ENCODE measurements around the gene CD79A. TPM values are rescaled to one million over a fixed set of nuclear protein-coding genes. Genes with fewer than 3 reads are reported as not detected.
A peak's percentile ranks its signal among the peaks of the same experiment; 100 is the strongest.
"Not testable (repeated sequence)": the region's sequence is repeated elsewhere in the genome, so short reads cannot be mapped to it uniquely, and the experiment has no call there.

Gene CD79A
- total and polyA plus RNA-seq, 2 donors: 31.4 to 74.4 TPM

- Histone ChIP-seq H3K36me3 (ENCODE audit: control insufficient read depth in 2 of 2, insufficient read depth in 2 of 2, low read length in 1 of 2) (peaks cover 60 to 79% of the 10 kb centered on the region in 2 donors), H3K4me3 (ENCODE audit: low read length in 2 of 2) (no peak overlapping the region), H3K4me1 (ENCODE audit: control insufficient read depth in 2 of 2, insufficient read depth in 2 of 2, low read length in 2 of 2) (peaks cover 14 to 70% of the 10 kb centered on the region in 2 donors), H3K27ac (ENCODE audit: low read depth in 1 of 2, low read length in 1 of 2) (no peak overlapping the region), H3K9me3 (ENCODE audit: control insufficient read depth in 2 of 2, insufficient read depth in 1 of 2, low read length in 1 of 2) (no peaks in the 10 kb centered on the region), H3K27me3 (ENCODE audit: control insufficient read depth in 2 of 2, insufficient read depth in 1 of 2, low read length in 1 of 2) (no peaks in the 10 kb centered on the region)
- DNase-seq (ENCODE audit: low read depth in 6 of 9, low spot score in 9 of 9): no peak
- 98% methylated on average over 12 of the region's 12 CpGs for WGBS
Measured at GRCh38 chr19:41868989-41869300, 8.1 kb upstream of the CD79A start.

GRCh38 chr19:41869374-41869955 is 7.6 kb upstream of the CD79A start:
- Histone ChIP-seq H3K27me3 (ENCODE audit: control insufficient read depth in 2 of 2, insufficient read depth in 1 of 2, low read length in 1 of 2) (no peaks in the 10 kb centered on the region), H3K9me3 (ENCODE audit: control insufficient read depth in 2 of 2, insufficient read depth in 1 of 2, low read length in 1 of 2) (no peaks in the 10 kb centered on the region), H3K4me1 (ENCODE audit: control insufficient read depth in 2 of 2, insufficient read depth in 2 of 2, low read length in 2 of 2) (peaks cover 17 to 75% of the 10 kb centered on the region in 2 donors), H3K4me3 (ENCODE audit: low read length in 2 of 2) (no peak overlapping the region), H3K36me3 (ENCODE audit: control insufficient read depth in 2 of 2, insufficient read depth in 2 of 2, low read length in 1 of 2) (peaks cover 55 to 74% of the 10 kb centered on the region in 2 donors), H3K27ac (ENCODE audit: low read depth in 1 of 2, low read length in 1 of 2) (peak overlapping the region; percentile 36 to 37)
- 89% methylated on average over 13 of the region's 13 CpGs for WGBS
- DNase-seq (ENCODE audit: low read depth in 6 of 9, low spot score in 9 of 9): no peak

DNA sequence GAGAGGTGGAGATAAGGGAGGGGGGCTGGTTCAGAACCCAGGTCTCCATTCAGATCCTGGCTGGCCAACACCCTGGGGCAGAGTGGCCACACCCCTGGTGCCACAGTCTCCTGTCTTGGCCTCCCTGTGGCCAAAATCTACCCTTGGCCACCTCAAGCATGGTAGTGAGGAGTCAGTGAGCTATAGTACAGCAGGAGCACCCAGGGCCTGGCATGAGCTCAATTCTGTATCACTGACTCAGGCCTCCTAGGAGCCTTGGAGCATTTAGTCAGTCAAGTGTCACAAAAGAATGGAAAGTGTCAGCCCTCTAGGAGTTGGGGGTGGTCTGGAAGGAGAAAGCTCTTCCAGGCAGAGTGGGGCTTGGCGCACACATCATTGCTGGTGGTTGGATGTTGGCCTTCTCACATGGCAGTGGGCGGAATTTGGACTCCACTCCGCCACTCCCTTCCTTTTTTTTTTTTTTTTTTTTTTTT is 6.6 kb upstream of the CD79A start:
- Histone ChIP-seq H3K4me3 (ENCODE audit: low read length in 2 of 2) (no peak overlapping the region), H3K9me3 (ENCODE audit: control insufficient read depth in 2 of 2, insufficient read depth in 1 of 2, low read length in 1 of 2) (no peaks in the 10 kb centered on the region), H3K36me3 (ENCODE audit: control insufficient read depth in 2 of 2, insufficient read depth in 2 of 2, low read length in 1 of 2) (peaks cover 45 to 64% of the 10 kb centered on the region in 2 donors), H3K27ac (ENCODE audit: low read depth in 1 of 2, low read length in 1 of 2) (peak overlapping the region; percentile 53 to 69), H3K4me1 (ENCODE audit: control insufficient read depth in 2 of 2, insufficient read depth in 2 of 2, low read length in 2 of 2) (peaks cover 21 to 85% of the 10 kb centered on the region in 2 donors), H3K27me3 (ENCODE audit: control insufficient read depth in 2 of 2, insufficient read depth in 1 of 2, low read length in 1 of 2) (no peaks in the 10 kb centered on the region)
- WGBS: 98% methylated on average over 3 of the region's 3 CpGs
- DNase-seq (ENCODE audit: low read depth in 6 of 9, low spot score in 9 of 9): no peak

GRCh38 chr19:41871573-41872383 is 5.3 kb upstream of the CD79A start:
- 24% methylated on average over 16 of the region's 16 CpGs for WGBS
- H3K4me1 ChIP-seq (ENCODE audit: control insufficient read depth in 2 of 2, insufficient read depth in 2 of 2, low read length in 2 of 2): peaks cover 34 to 93% of the 10 kb centered on the region in 2 donors
- peaks cover 36 to 57% of the 10 kb centered on the region in 2 donors for H3K36me3 ChIP-seq (ENCODE audit: control insufficient read depth in 2 of 2, insufficient read depth in 2 of 2, low read length in 1 of 2)

DNA sequence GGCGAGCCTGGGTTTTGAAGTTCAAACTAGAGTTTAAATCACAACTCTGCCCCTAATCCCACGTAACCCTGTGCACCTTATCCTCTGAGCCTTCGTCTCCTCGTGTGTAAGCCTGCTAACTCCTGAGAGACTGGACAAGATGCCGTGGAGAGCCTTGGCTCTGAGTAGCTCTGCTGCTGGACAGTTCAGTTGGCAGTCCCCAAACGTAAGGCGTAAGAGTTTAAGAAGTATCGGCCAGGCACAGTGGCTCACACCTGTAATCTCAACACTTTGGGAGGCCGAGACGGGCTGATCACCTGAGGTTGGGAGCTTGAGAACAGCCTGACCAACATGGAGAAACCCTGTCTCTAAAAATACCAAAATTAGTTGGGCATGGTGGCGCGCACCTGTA is 4.7 kb upstream of the CD79A start:
- Histone ChIP-seq H3K4me1 (ENCODE audit: control insufficient read depth in 2 of 2, insufficient read depth in 2 of 2, low read length in 2 of 2) (peaks cover 37 to 99% of the 10 kb centered on the region in 2 donors), H3K27ac (ENCODE audit: low read depth in 1 of 2, low read length in 1 of 2) (peak overlapping the region; percentile 84 to 95), H3K9me3 (ENCODE audit: control insufficient read depth in 2 of 2, insufficient read depth in 1 of 2, low read length in 1 of 2) (no peaks in the 10 kb centered on the region), H3K36me3 (ENCODE audit: control insufficient read depth in 2 of 2, insufficient read depth in 2 of 2, low read length in 1 of 2) (peaks cover 36 to 52% of the 10 kb centered on the region in 2 donors), H3K4me3 (ENCODE audit: low read length in 2 of 2) (no peak overlapping the region), H3K27me3 (ENCODE audit: control insufficient read depth in 2 of 2, insufficient read depth in 1 of 2, low read length in 1 of 2) (no peaks in the 10 kb centered on the region)
- no peak for DNase-seq (ENCODE audit: low read depth in 6 of 9, low spot score in 9 of 9)
- WGBS: 94% methylated on average over 12 of the region's 12 CpGs

More at GRCh38 chr19:41871573-41872383, 5.3 kb upstream of the CD79A start:
- no peak overlapping the region for H3K4me3 ChIP-seq (ENCODE audit: low read length in 2 of 2)
- H3K27me3 ChIP-seq (ENCODE audit: control insufficient read depth in 2 of 2, insufficient read depth in 1 of 2, low read length in 1 of 2): no peaks in the 10 kb centered on the region
- DNase-seq (ENCODE audit: low read depth in 6 of 9, low spot score in 9 of 9): peak in 3 of 9 donors; percentile 58 to 86 (median 69)
- no peaks in the 10 kb centered on the region for H3K9me3 ChIP-seq (ENCODE audit: control insufficient read depth in 2 of 2, insufficient read depth in 1 of 2, low read length in 1 of 2)
- H3K27ac ChIP-seq (ENCODE audit: low read depth in 1 of 2, low read length in 1 of 2): peak overlapping the region; percentile 84 to 95

DNA sequence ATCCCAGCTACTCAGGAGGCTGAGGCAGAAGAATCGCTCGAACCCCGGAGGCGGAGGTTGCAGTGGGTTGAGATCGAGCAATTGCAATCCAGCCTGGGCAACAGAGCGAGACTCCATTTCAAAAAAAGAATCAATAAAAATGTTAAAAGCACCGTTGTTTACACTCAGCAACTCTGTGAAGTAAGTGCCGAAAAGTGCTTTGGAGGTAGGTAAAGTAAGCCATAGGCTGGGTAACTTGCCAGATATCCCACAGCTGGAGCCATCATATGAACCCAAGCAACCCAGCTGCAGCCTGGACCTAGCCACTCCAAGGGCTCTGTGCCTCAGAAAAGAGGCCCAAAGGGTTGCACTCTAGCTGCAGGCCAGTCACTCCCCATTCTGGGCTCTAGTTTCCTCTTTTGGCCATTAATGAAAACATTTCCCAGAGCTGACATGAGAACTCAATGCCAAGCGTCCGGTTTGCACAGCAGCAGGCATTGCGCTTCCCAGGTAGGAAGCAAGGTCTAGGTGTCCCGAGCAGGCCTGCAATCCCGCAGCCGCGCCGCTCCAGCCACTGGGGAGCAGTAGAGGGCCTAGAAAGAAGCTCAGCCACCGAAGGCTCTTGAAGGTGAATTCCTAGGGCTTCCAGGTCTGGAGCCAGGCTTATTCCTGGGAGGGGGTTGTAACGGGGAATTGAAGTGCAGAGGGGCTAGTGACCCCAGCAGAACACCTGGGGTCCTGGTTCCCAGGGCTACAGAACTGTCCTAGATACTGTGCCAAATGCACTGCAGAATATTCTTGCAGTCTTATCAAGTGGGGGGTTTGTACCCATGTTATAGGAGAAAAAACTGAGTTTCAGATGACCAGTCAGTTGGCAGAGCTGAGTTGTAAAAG is 4.1 kb upstream of the CD79A start:
- peak in 2 of 9 donors; percentile 61 to 78 for DNase-seq (ENCODE audit: low read depth in 6 of 9, low spot score in 9 of 9)
- Histone ChIP-seq H3K27ac (ENCODE audit: low read depth in 1 of 2, low read length in 1 of 2) (peak overlapping the region; percentile 19 to 38), H3K27me3 (ENCODE audit: control insufficient read depth in 2 of 2, insufficient read depth in 1 of 2, low read length in 1 of 2) (no peaks in the 10 kb centered on the region), H3K4me1 (ENCODE audit: control insufficient read depth in 2 of 2, insufficient read depth in 2 of 2, low read length in 2 of 2) (peaks cover 42 to 99% of the 10 kb centered on the region in 2 donors), H3K4me3 (ENCODE audit: low read length in 2 of 2) (no peak overlapping the region), H3K36me3 (ENCODE audit: control insufficient read depth in 2 of 2, insufficient read depth in 2 of 2, low read length in 1 of 2) (peaks cover 33 to 46% of the 10 kb centered on the region in 2 donors), H3K9me3 (ENCODE audit: control insufficient read depth in 2 of 2, insufficient read depth in 1 of 2, low read length in 1 of 2) (no peaks in the 10 kb centered on the region)
- WGBS: 62% methylated on average over 18 of the region's 18 CpGs

DNA sequence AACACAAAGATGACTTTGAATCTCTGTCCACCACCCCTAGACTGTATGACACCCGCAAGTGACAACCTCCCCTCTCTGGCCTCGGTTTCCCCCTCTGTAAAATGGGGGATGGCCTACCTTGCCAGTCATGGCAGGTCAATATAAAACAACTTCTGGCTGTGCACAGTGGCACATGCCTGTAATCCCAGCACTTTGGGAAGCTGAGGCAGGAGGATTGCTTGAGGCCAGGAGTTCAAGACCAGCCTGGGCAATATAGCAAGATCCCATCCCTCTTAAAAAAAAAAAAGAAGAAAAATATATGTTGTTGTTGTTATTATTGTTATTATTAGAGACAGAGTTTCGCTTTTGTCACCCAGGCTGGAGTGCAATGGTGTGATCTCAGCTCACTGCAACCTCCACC is 1.1 kb upstream of the CD79A start:
- H3K4me1 ChIP-seq (ENCODE audit: control insufficient read depth in 2 of 2, insufficient read depth in 2 of 2, low read length in 2 of 2): peaks cover 47 to 91% of the 10 kb centered on the region in 2 donors
- H3K27me3 ChIP-seq (ENCODE audit: control insufficient read depth in 2 of 2, insufficient read depth in 1 of 2, low read length in 1 of 2); H3K9me3 ChIP-seq (ENCODE audit: control insufficient read depth in 2 of 2, insufficient read depth in 1 of 2, low read length in 1 of 2); DNase-seq (ENCODE audit: low read depth in 6 of 9, low spot score in 9 of 9): not testable (repeated sequence)
- H3K27ac ChIP-seq (ENCODE audit: low read depth in 1 of 2, low read length in 1 of 2): peak overlapping the region; percentile 91 to 96
- 74% methylated on average over 3 of the region's 3 CpGs for WGBS
- peaks cover 7 to 18% of the 10 kb centered on the region in 2 donors for H3K36me3 ChIP-seq (ENCODE audit: control insufficient read depth in 2 of 2, insufficient read depth in 2 of 2, low read length in 1 of 2)
- peak overlapping the region in 1 of 2 donors; percentile 32 for H3K4me3 ChIP-seq (ENCODE audit: low read length in 2 of 2)

- DNase-seq (ENCODE audit: low read depth in 6 of 9, low spot score in 9 of 9): no peak
- H3K27me3 ChIP-seq (ENCODE audit: control insufficient read depth in 2 of 2, insufficient read depth in 1 of 2, low read length in 1 of 2): no peaks in the 10 kb centered on the region
- H3K4me3 ChIP-seq (ENCODE audit: low read length in 2 of 2): peak overlapping the region; percentile 49 to 53
- H3K4me1 ChIP-seq (ENCODE audit: control insufficient read depth in 2 of 2, insufficient read depth in 2 of 2, low read length in 2 of 2): peaks cover 37 to 80% of the 10 kb centered on the region in 2 donors
- WGBS: 66% methylated on average over 17 of the region's 17 CpGs
- no peaks in the 10 kb centered on the region for H3K9me3 ChIP-seq (ENCODE audit: control insufficient read depth in 2 of 2, insufficient read depth in 1 of 2, low read length in 1 of 2)
- no peaks in the 10 kb centered on the region for H3K36me3 ChIP-seq (ENCODE audit: control insufficient read depth in 2 of 2, insufficient read depth in 2 of 2, low read length in 1 of 2)
- H3K27ac ChIP-seq (ENCODE audit: low read depth in 1 of 2, low read length in 1 of 2): peak overlapping the region; percentile 91 to 97
Measured at GRCh38 chr19:41877916-41878905, 1.1 kb downstream of the CD79A start.
